Ishikawa (cell line): ENCODE results near the gene GOLGA8A.

Source experiments
- CEBPB ChIP-seq: IDR thresholded peaks from 2 replicates; pipeline ENCODE4 v1.6.1; 2012
- EGR1 ChIP-seq: IDR thresholded peaks from 2 replicates; pipeline ENCODE4 v1.6.1; 2012
- EP300 ChIP-seq: IDR thresholded peaks from 2 replicates; pipeline ENCODE4 v1.6.1; 2012; ENCODE audit warnings: borderline replicate concordance
- FOXM1 ChIP-seq: IDR thresholded peaks from 2 replicates; pipeline ENCODE4 v1.6.1; 2012; ENCODE audit warnings: low read depth, borderline replicate concordance
- MAX ChIP-seq: IDR thresholded peaks from 2 replicates; pipeline ENCODE4 v1.6.1; 2012
- RAD21 ChIP-seq: IDR thresholded peaks from 2 replicates; pipeline ENCODE4 v1.6.1; 2012; ENCODE audit warnings: low read depth
- REST ChIP-seq: IDR thresholded peaks from 2 replicates; pipeline ENCODE4 v1.6.1; 2012; ENCODE audit warnings: low read depth, mild to moderate bottlenecking
- TAF1 ChIP-seq: IDR thresholded peaks from 2 replicates; pipeline ENCODE4 v1.6.1; 2012; ENCODE audit warnings: low read depth, mild to moderate bottlenecking
- TCF12 ChIP-seq: IDR thresholded peaks from 2 replicates; pipeline ENCODE4 v1.6.1; 2012; ENCODE audit warnings: low read depth
- TEAD4 ChIP-seq: IDR thresholded peaks from 2 replicates; pipeline ENCODE4 v1.6.1; 2012
- USF1 ChIP-seq: IDR thresholded peaks from 2 replicates; pipeline ENCODE4 v1.6.1; 2012
- YY1 ChIP-seq: IDR thresholded peaks from 2 replicates; pipeline ENCODE4 v1.6.1; 2012; ENCODE audit warnings: low read depth

GRCh38 chr15:34473840-34474239 lies 36.2 kb upstream of the GOLGA8A start:
- TF ChIP-seq TEAD4 (no peak), REST (no peak), EP300 (no peak), MAX (no peak), FOXM1 (no peak), RAD21 (no peak), CEBPB (no peak), TCF12 (no peak), TAF1 (no peak), EGR1 (no peak), YY1 (no peak), USF1 (no peak)
